Breast epithelium (tissue), 3 donors: ENCODE data around the gene TRMT61A.

Experiments used
- POLR2A ChIP-seq: fragments of 450-650 bp; IDR thresholded peaks from one replicate; pipeline ENCODE4 v1.6.1; 2016; ENCODE audit warnings: antibody characterized with exemption, mild to moderate bottlenecking, moderate library complexity
- POLR2AphosphoS5 ChIP-seq, 3 donors: sonication (generic); formaldehyde crosslinking; IDR thresholded peaks; one replicate each; pipeline ENCODE4 v1.6.1; 2017; ENCODE audit warnings: antibody characterized with exemption in 3 of 3
- TF ChIP-seq, protein P1 (sequence below), 3 donors: fragments of 450-650 bp; IDR thresholded peaks; one replicate each; pipeline ENCODE4 v1.5.1; 2016 to 2017; ENCODE audit warnings: antibody characterized with exemption in 3 of 3, mild to moderate bottlenecking in 3 of 3, moderate library complexity in 3 of 3

DNA sequence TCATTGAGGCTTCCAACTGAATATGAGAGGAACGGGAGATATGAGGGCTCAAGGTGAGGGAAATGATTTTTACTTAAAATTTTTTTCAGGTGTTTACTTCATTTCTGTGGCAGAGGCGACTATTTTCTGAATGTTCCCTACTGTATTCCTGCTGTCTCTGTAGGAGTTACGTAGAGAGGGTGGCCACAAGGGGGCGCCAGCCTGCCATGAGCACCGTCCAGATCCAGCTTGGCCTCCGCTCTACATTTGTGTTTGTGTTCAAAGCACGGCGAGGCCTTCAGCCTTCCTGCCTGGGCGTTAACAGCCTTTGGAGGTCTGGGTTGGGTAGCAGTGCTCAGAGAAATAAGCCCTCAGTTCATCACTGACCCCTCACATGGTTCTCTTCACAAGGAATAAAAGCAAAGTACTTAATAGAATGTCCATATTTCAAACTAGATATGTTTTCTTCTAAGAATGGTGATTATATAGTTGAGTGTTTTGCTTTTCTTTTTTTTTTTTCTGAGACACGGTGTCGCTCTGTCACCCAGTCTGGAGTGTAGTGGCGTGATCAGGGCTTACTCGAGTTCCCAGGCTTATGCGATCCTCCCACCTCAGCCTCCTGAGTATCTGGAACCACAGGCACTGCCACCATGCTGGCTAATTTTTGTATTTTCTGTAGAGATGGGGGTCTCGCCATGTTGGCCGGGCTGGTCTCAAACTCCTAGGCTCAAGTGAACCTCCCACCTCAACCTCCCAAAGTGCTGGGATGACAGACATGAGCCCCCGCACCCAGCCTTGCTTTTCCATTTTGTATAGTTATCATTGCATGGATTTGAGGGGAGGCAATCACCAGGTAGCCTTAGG is 28.6 kb upstream of the TRMT61A start:
- TF ChIP-seq, protein P1, sequence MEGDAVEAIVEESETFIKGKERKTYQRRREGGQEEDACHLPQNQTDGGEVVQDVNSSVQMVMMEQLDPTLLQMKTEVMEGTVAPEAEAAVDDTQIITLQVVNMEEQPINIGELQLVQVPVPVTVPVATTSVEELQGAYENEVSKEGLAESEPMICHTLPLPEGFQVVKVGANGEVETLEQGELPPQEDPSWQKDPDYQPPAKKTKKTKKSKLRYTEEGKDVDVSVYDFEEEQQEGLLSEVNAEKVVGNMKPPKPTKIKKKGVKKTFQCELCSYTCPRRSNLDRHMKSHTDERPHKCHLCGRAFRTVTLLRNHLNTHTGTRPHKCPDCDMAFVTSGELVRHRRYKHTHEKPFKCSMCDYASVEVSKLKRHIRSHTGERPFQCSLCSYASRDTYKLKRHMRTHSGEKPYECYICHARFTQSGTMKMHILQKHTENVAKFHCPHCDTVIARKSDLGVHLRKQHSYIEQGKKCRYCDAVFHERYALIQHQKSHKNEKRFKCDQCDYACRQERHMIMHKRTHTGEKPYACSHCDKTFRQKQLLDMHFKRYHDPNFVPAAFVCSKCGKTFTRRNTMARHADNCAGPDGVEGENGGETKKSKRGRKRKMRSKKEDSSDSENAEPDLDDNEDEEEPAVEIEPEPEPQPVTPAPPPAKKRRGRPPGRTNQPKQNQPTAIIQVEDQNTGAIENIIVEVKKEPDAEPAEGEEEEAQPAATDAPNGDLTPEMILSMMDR (IDR thresholded peaks at IDR 0.05) = peak; percentile 84 to 88 (median 86)
- TF ChIP-seq POLR2A (no peak), POLR2AphosphoS5 (IDR thresholded peaks at IDR 0.05) (peak; percentile 25 to 43 (median 30))
